Mesenteric fat pad (tissue), 1 donor: Measurements from ENCODE around the gene B4GALT5. TPM values are rescaled to one million over a fixed set of nuclear protein-coding genes. Genes with fewer than 3 reads are reported as not detected.

ENCODE experiments used
- DNase-seq: peaks from one replicate; pipeline ENCODE4 v3.0.0-alpha.2; 2020; ENCODE audit warnings: low spot score
- total RNA-seq: library from RNA; stranded (reverse); fragmentation: NEBNext Ultra II Directional; extraction: Animal tissue kit (Norgen Biotek cat#: 25700); gene quantifications from one replicate; pipeline ENCODE4 v1.2.1, GENCODE V29; 2021
- donor health status: DM: yes; HTN: yes; CAD: no.

The B4GALT5 gene
- total RNA-seq, 1 donor from 2014 or later: 54.2 TPM

DNA sequence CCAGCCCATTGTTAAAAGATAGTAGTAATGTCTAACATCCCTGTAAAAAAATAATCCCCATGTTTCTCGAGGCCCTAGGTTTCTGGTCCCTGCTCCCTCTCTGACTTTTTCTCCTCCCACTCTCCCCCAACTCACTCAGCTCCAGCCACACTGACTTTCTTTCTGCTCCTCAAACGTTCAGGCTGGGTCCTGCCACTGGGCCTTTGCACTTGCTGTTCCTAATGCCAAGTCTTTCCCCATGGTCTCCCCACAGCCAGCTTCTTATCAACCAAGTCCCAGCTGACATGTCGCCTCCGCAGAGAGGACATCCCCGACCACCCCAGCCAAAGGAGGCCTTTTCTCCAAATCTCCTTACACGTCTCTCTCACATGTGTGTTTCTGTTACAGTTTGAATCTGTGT lies 123.9 kb downstream of the B4GALT5 start:
- DNase-seq: no peak

DNA sequence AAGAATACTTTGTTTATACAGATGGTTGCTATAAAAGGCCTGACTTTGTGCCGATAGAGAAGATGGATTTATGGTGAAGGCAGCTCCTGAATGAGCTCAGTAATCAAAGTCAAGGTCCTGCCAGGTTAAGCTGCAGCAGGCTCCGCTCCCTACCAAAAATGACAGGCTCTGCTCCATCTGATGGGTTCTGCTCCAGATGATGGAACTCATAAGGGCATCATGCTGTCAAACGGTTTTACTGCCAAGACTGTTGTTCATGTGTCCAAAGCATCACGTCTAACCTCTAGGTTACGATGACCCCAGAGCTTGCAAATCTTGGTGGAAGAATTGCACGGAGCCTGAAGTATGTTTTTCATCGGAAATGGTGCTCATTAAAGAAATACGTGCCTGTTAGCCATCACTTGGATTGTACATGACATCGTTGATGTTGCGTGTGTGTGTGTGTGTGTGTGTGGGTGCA lies 126.5 kb downstream of the B4GALT5 start:
- DNase-seq: no peak

DNA sequence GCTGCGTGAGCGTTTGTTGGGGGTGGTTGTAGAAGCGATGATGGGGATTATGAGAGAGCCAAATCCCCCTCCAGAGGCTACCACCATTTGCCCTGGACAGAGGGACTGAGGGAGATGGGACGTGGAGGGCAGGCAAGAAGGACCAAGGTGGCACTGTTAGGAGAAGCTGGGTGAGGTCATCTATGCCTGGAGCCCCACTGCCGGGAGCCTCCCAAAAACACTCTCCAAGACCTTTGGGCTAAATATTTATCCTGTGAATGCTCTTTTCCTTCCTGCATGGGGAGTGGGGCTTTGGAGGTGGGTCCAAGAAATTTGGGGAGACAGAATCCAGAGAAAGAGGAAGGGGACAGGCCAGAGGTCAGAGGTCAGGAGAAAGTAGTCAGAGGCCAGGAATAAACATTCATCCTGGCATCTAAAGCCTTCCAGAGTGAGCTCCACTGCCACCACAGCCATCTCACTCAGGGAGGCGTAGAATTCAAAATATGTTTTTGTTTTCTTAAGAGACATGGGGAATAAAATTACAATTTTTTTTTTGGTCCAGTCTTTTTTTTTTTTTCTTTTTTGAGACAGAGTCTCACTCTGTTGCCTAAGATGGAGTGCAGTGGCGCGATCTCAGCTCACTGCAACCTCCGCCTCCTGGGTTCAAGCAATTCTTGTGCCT lies 128.0 kb downstream of the B4GALT5 start:
- DNase-seq: no peak

DNA sequence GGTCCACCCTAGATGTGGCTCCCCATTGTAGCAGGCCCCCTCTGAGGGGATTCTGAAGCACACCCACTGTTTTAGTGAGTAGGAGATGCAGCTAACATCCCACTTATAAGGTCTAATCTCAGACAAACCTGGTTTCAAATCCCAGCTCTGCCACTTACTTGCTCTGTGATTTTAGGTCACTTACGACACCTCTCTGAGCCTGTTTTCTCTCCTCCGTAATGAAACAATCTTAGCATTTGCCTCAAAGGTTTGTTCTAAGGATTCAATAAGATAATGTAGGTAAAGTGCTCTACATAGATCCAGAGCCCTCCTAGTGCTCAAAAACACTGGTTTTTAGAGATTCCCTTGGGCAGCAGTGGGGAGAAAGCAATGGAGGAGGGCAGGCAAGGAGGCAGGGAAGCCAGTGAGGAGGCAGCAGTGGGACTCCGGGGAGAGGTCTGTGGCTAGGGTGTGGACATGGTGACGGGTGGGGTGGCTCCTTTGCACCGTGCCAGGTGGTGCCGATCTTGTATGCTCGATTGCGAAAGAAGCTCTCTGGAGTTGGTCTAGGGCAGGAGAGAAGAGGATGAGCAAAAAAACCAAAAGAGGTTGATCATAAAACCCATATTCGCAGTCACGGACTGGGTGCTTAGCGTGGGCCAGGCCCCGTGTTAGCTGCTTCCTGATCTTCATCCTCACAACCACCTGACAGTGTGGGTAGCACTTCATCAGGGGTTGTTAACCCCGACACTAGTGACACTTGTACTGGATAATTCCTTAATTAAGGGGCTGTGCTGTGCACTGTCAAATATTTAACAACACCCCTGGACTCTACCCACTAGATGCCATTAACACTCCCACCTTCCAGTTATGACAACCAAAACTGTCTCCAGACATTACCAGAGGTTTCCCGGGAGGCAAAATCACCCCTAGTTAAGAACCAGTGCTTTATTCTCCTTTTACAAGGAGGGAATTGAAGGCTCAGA lies 129.0 kb downstream of the B4GALT5 start:
- DNase-seq: no peak

DNA sequence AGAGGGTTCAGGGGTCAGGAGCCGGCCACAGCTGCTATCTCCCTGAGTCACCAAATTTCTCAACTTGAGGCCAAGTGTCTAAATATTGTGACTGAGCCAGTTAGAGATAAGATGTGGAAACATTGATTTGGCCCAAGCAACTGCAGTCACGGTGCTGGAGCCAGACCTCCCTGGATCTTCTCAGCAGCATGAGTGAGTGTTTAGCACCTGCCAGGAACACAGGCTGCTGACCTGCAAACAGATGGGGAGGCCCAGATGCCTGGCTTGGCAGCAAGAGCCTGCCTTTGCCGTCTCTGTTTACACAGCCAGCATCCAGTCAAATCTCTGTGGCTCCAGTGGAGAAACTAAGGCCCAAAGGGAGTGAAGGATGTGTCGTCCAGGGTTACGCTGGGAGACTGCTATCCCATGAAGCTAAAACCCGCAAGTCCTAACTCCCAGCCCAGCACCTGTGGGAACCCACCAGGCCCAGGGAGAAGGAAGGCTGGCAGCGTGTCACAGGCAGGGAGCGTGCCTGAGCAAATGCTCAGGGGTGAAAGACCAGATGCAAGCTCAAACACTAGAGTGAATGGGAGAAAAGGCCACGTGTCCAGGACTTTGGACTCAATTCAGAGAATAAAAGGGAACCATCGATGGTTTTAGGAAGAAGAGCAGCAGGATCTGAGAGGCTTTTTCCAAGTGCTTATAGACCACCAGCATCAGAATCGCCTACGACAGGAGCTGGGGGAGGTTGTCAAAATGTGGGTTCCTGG lies 129.8 kb downstream of the B4GALT5 start:
- DNase-seq: no peak

DNA sequence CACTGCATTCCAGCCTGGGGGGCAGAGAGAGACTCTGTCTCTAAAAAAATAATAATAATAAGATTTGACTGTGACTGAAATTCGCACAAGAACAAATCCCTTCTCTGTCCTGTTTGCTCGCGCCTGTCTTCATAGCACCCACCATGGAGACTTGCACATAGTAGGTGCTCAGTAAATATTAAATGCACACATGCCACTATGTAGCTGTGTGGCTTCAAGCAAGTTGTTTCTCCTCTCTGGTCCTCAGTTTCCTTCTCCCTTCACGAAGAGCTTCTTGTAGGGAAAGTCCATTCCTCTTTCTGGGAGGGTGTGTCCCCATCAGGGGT lies 130.4 kb downstream of the B4GALT5 start:
- no peak for DNase-seq

Other genes with a start within 250 kb of the B4GALT5 start
- 43.0 TPM for gene KCNB1, start 231.2 kb downstream of the B4GALT5 start, total RNA-seq
- 124 TPM for gene PTGIS, start 145.7 kb downstream of the B4GALT5 start, total RNA-seq
- gene SLC9A8, start 99.0 kb upstream of the B4GALT5 start, total RNA-seq: 12.7 TPM
- gene SPATA2, start 201.7 kb upstream of the B4GALT5 start, total RNA-seq: 4.9 TPM
- 59.9 TPM for gene RNF114, start 222.5 kb upstream of the B4GALT5 start, total RNA-seq